Ecto neural progenitor cell (in vitro differentiated cells): Measurements from ENCODE around the gene CTAGE4.
"Not testable (repeated sequence)": the region's sequence is repeated elsewhere in the genome, so short reads cannot be mapped to it uniquely, and the experiment has no call there.

Experiments used
- DNase-seq: peaks from one replicate; pipeline ENCODE4 v3.0.0-alpha.2; 2018; ENCODE audit warnings: low spot score

The CTAGE4 gene

DNA sequence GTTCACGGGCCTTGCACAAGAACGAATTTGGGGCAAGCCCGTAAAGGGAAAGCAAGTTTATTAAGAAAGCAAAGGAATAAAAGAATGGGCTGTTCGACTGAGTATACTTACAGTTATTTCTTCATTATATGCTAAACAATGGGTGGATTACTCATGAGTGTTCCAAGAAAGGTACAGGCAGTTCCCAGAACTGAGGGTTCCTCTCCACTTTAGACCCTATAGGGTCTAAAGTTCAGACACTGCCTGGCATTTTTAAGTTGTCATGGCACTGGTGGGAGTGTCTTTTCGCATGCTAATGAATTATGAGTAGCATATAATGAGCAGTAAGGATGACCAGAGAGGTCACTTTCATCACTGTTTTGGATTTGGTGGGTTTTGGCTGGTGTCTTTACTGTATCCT lies 22.0 kb downstream of the CTAGE4 start:
- not testable (repeated sequence) for DNase-seq

DNA sequence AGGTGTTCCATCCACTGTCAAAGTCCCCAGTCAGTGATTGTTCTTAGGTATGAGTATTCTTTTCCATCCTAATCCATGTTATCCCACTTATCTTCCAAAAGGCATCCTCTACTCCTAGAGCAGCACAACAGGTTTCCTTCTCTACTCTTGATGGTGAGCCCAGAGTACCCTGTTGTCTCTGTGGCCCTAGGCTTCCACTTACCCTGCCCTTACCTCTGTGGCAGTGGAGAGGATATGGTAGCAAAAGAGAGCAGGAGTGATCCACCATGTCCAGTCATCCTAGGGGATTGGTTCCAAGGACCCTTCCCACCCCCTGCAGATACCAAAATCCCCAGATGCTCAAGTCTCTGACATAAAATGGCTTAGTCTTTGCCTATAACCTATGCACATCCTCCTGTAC lies 33.9 kb downstream of the CTAGE4 start:
- DNase-seq: not testable (repeated sequence)

DNA sequence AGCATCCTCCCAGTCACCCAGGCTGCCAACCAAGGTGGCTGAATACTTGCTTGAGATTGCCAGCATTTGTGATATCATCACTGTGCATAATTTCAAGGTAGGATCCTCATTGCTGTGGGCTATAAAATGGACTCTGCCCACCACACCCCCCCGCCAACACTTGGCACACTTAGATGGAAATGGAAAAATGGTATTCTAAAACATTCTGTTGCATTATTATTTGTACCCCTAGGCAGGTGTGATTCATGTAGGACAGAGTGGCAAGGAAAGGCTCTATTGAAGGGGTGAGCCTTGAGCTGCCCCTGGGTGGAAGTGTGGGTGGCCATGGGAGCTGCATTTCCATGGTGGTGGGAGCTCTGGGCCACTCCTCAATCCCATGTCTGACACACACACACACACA lies 35.3 kb downstream of the CTAGE4 start:
- peak; percentile 17 for DNase-seq

DNA sequence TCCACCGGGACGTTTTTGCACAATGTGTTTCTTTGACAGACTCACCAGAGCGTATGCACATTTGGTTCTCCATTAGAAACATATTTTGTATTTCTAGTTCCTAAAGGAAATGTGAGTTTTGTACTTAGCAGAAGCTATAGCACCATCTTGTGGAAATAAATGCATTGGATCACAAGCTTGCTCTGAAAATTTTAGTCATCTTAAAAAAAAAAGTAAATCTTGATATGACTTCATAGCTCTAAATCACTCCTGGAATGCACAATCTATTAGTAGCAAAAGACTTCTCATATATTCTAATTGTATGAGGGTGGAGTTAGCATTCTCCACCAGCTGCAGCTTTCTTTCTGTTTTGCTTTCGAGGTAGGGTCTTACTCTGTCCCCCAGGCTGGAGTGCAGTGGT lies 35.9 kb downstream of the CTAGE4 start:
- DNase-seq: not testable (repeated sequence)

DNA sequence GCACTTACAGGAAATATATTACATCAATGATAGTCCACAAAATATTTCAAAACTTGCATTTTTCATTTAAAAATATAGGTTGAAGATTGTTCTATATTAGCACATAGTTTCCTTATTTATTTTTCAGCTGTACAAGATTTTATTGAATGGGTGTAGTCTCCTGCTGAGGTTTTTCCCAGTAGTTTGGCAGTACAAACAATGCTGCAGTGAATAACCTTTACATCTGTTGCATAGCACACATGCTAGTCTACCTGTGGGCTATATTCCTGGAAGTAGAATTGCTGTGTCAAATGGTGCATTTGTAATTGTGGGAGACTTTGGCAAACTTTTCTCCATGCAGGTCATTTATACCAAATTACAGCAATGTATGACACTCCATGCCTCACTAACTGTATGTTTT lies 37.3 kb downstream of the CTAGE4 start:
- DNase-seq: not testable (repeated sequence)

DNA sequence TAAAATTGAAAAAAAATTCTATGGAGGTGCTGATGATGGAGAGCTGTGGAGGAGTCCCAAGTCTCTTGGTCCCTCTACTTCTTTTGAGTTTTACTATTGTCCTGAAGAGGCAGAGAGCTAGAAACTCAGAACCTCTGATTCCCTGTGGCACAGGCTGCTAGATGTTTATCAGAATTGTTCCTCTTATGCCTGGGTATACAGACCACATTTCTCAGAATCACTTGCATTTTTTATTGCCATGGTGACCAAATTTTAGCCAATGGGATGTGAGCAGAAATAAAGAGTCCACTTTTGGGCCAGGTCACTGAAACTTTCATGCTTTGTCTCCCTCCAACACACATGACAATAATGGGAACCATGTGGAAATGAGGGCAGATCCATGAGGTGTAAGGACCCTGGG lies 40.4 kb downstream of the CTAGE4 start:
- not testable (repeated sequence) for DNase-seq

DNA sequence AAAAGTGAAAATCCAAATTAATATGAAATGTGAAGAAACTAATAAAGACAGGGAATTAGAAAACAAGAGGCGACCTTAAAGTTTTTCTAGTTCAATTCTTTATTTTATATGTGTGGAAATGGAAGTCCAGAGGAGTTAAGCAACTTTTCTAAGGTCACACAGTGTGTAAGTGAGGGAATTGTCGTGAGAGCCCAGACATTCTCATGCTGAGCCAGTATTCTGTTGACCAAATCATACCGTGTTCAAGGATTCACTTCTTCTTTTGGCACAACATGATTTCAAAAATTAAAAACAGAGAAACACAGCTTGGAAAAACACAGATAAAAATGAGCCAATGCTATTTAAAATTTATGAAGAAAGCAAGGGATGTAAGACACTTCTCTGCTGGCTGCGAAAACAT lies 43.6 kb downstream of the CTAGE4 start:
- DNase-seq: not testable (repeated sequence)

DNA sequence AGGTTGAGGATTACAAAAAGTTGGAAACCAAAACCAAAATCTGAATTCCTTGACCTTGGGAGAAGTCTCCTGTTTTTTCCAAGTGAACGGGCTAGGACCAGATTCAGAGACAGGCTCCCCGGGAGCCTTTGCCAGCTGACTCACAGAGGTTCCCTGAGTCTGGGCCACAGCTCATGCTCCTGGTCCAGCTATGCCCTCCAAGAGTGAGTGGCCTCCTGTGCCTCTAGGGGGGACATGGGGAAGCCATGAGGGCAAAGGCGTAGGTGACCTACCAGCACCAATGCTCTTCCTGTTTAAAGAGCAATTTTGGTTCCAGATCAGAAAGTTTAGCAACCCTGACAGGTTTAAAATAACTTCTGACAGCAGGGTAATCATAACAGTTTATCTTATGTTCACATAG lies 45.5 kb downstream of the CTAGE4 start:
- DNase-seq: peak; percentile 29

DNA sequence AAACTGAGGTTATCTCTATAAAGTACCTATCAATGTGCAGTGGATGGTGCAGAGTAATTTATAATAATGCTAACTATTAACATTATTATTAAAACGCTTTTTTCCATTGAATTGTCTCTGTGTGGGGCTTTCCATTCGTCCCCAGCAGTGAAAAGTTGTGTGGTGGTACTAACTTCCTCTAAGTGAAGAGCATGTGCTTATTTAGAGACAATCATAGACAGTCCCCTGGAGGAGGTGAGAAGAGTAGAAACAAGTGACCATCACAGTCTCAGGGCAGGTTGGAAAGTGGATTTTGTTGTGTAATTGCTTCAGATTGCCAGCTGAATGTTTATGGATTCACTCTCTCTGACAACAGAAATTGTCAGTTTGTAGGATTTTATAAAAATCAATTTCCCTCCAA lies 47.8 kb downstream of the CTAGE4 start:
- not testable (repeated sequence) for DNase-seq

DNA sequence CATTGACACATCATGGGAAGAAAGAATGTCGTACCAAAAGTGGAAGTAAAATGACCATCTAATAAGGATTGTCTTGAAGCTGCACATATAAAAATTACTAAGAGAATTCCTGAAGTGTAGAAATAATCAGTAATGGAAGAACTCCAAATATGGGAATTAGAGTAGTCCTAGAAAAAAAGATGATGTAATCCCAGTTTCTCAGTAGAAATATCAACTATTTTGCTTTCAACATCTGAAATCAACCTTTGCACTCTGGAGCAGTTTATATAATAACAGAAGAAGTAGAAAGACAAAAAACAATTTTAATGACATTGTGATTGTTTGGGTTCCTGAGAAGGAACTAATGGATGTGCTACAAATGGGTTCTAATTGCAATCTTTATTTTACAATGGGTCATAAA lies 49.8 kb downstream of the CTAGE4 start:
- DNase-seq: not testable (repeated sequence)
